Gastrocnemius medialis (tissue), 4 donors: Measurements from ENCODE around the gene MRC2. TPM values are rescaled to one million over a fixed set of nuclear protein-coding genes. Genes with fewer than 3 reads are reported as not detected.

Experiments used
- ATAC-seq, 2 donors: fragments of 150-250 bp; one replicate each; pipeline ENCODE4 v1.9.1; 2016
- DNase-seq, 2 donors: peaks; one replicate each; pipeline ENCODE4 v3.0.0-alpha.2; 2019
- H3K27ac ChIP-seq, 4 donors: fragments of 200-600 bp; sonication (generic); 1 replicate in 1 of 4; 2 replicates in 3 of 4; pipeline ENCODE4 v1.5.1; 2016 to 2018; ENCODE audit warnings: mild to moderate bottlenecking in 2 of 4, moderate library complexity in 1 of 4
- H3K27me3 ChIP-seq, 3 donors: fragments of 200-600 bp; sonication (generic) in 2 of 3; 1 replicate in 1 of 3; 2 replicates in 2 of 3; pipeline versions ENCODE4 v1.5.1 to v1.6.0; 2016 to 2019; ENCODE audit warnings: mild to moderate bottlenecking in 1 of 3, moderate library complexity in 1 of 3
- H3K36me3 ChIP-seq, 2 donors: fragments of 200-600 bp; sonication (generic) in 1 of 2; one replicate each; pipeline ENCODE4 v1.5.1; 2017 to 2018
- H3K4me1 ChIP-seq, 2 donors: fragments of 200-600 bp; sonication (generic) in 1 of 2; one replicate each; pipeline ENCODE4 v1.5.1; 2016 to 2017; ENCODE audit warnings: mild to moderate bottlenecking in 2 of 2
- H3K4me3 ChIP-seq, 4 donors: fragments of 200-600 bp; sonication (generic) in 3 of 4; 1 replicate in 1 of 4; 2 replicates in 3 of 4; pipeline ENCODE4 v1.5.1; 2016 to 2019; ENCODE audit warnings: mild to moderate bottlenecking in 2 of 4
- H3K9me3 ChIP-seq, 3 donors: fragments of 200-600 bp; sonication (generic) in 2 of 3; 1 replicate in 1 of 3; 2 replicates in 2 of 3; pipeline ENCODE4 v1.5.1; 2016 to 2019
- CTCF ChIP-seq, 5 experiments: fragments of 450-650 bp in 3 of 5; fragments of 200-600 bp in 2 of 5; sonication (generic) in 2 of 5; IDR thresholded peaks in 4 of 5; conservative IDR thresholded peaks in 1 of 5; 1 replicate in 4 of 5; 2 replicates in 1 of 5; pipeline ENCODE4 v1.5.1; 2016 to 2019; ENCODE audit warnings: antibody characterized with exemption in 5 of 5, mild to moderate bottlenecking in 3 of 5, moderate library complexity in 3 of 5
- POLR2A ChIP-seq, 2 donors: fragments of 450-650 bp; IDR thresholded peaks; one replicate each; pipeline ENCODE4 v1.6.1; 2017; ENCODE audit warnings: antibody characterized with exemption in 2 of 2, mild to moderate bottlenecking in 2 of 2, moderate library complexity in 2 of 2
- in situ Hi-C, 4 donors: fragments of 200-750 bp; cut with MboI; loops; one replicate each; pipeline versions ENCODE4 v1.15.0 to v1.8.0; 2017; ENCODE audit warnings: low sequenced_read_pairs in 4 of 4
- intact Hi-C: fragments of 100-400 bp; cut with DNase I; formaldehyde crosslinking; loops from one replicate; pipeline ENCODE4 v1.15.1; 2023; ENCODE audit warnings: low total_unique reads
- total RNA-seq, 4 donors: library from RNA; depleted of rRNA; stranded (reverse); fragments of >200 nt; gene quantifications; one replicate each; pipeline versions ENCODE4 v1.1.0 to v1.2.3, GENCODE V29; 2016

Gene MRC2
- total RNA-seq, 4 donors from 2014 or later: 4.8 to 15.0 (median 5.5) TPM

- no peaks in the 10 kb centered on the region for H3K9me3 ChIP-seq
- no peaks in the 10 kb centered on the region for H3K4me1 ChIP-seq
- no peaks in the 10 kb centered on the region for H3K27me3 ChIP-seq
- H3K4me3 ChIP-seq: no peak overlapping the region
- TF ChIP-seq POLR2A (IDR thresholded peaks at IDR 0.05) (no peak), CTCF (IDR thresholded peaks at IDR 0.05 in 4 of 5, conservative IDR thresholded peaks at IDR 0.05 in 1 of 5) (no peak)
- in situ Hi-C loops: loop anchor here in 1 of 4 donors (25.0 kb wide), 2 partner anchors 137 to 837 kb away; partner anchors contain the start of genes KCNH6 and MARCHF10
- ATAC-seq (no peak), DNase-seq (no peak)
- intact Hi-C loops: no loop called here
- no peaks in the 10 kb centered on the region for H3K36me3 ChIP-seq
- no peak overlapping the region for H3K27ac ChIP-seq
These were observed 47.4 kb downstream of the MRC2 start for GRCh38 chr17:62674841-62675240.

GRCh38 chr17:62675260-62675659 lies 47.8 kb downstream of the MRC2 start:
- intact Hi-C loops: no loop called here
- TF ChIP-seq POLR2A (IDR thresholded peaks at IDR 0.05) (no peak), CTCF (IDR thresholded peaks at IDR 0.05 in 4 of 5, conservative IDR thresholded peaks at IDR 0.05 in 1 of 5) (no peak)
- Histone ChIP-seq H3K9me3 (no peaks in the 10 kb centered on the region), H3K36me3 (no peaks in the 10 kb centered on the region), H3K4me3 (no peak overlapping the region), H3K27ac (no peak overlapping the region), H3K4me1 (no peaks in the 10 kb centered on the region), H3K27me3 (no peaks in the 10 kb centered on the region)
- ATAC-seq (no peak), DNase-seq (no peak)
- in situ Hi-C loops: loop anchor here in 1 of 4 donors (25.0 kb wide), 1 partner anchor 837 kb away; the partner anchor contains the start of gene KCNH6

- no peak overlapping the region for H3K4me3 ChIP-seq
- no peaks in the 10 kb centered on the region for H3K36me3 ChIP-seq
- DNase-seq: no peak
- no peak for TF ChIP-seq POLR2A (IDR thresholded peaks at IDR 0.05)
- TF ChIP-seq CTCF (IDR thresholded peaks at IDR 0.05 in 4 of 5, conservative IDR thresholded peaks at IDR 0.05 in 1 of 5): no peak
- no peak overlapping the region for H3K27ac ChIP-seq
- H3K27me3 ChIP-seq: no peaks in the 10 kb centered on the region
- no peak for ATAC-seq
- in situ Hi-C loops: loop anchor here in 1 of 4 donors (25.0 kb wide), 1 partner anchor 837 kb away; the partner anchor contains the start of gene KCNH6
- H3K4me1 ChIP-seq: no peaks in the 10 kb centered on the region
- H3K9me3 ChIP-seq: no peaks in the 10 kb centered on the region
- intact Hi-C loops: no loop called here
These were observed 48.2 kb downstream of the MRC2 start for GRCh38 chr17:62675701-62676100.

GRCh38 chr17:62676231-62676943 lies 48.9 kb downstream of the MRC2 start:
- no peak for ATAC-seq
- Histone ChIP-seq H3K4me3 (no peak overlapping the region), H3K9me3 (no peaks in the 10 kb centered on the region), H3K27ac (no peak overlapping the region), H3K27me3 (no peaks in the 10 kb centered on the region), H3K4me1 (no peaks in the 10 kb centered on the region), H3K36me3 (no peaks in the 10 kb centered on the region)
- intact Hi-C loops (no loop called here), in situ Hi-C loops (loop anchor here in 1 of 4 donors (25.0 kb wide), 1 partner anchor 836 kb away; the partner anchor contains the start of gene KCNH6)
- DNase-seq: no peak
- TF ChIP-seq POLR2A (IDR thresholded peaks at IDR 0.05): no peak
- TF ChIP-seq CTCF (IDR thresholded peaks at IDR 0.05 in 4 of 5, conservative IDR thresholded peaks at IDR 0.05 in 1 of 5): no peak
